Measurements from ENCODE around the gene LRRK2. TPM values are rescaled to one million over a fixed set of nuclear protein-coding genes. Genes with fewer than 3 reads are reported as not detected.

LRRK2 gene
- total and polyA plus RNA-seq, 2 of the 8 experiments (the other 6 are each of a cell fraction or from before 2014, with no cell fraction given), result 0.06 to 0.13 TPM

- Histone ChIP-seq H3K79me2 (ENCODE audit: control insufficient read depth in 1 of 2, insufficient read depth in 2 of 2, low read length in 2 of 2) (no peaks in the 10 kb centered on the region), H2AK5ac (ENCODE audit: low read depth, low read length) (no peak overlapping the region), H4K91ac (replicated peaks; ENCODE audit: insufficient read length, low read length) (no peak overlapping the region), H2BK15ac (ENCODE audit: low read length) (no peak overlapping the region), H3K9me3 (ENCODE audit: insufficient read depth in 2 of 2, low read depth in 1 of 2, low read length in 1 of 2) (peaks cover 2 to 10% of the 10 kb centered on the region in 2 experiments; a peak in 2 of 4 replicates), H3K9ac (replicated peaks in 1 of 4; ENCODE audit: extremely low read depth in 1 of 4, low read depth in 3 of 4, low read length in 3 of 4) (no peak overlapping the region), H2BK5ac (ENCODE audit: low read depth, low read length) (no peak overlapping the region), H3K36me3 (ENCODE audit: control insufficient read depth in 2 of 4, insufficient read depth in 4 of 4, low read length in 3 of 4) (no peaks in the 10 kb centered on the region), H3K4me3 (ENCODE audit: extremely low read depth in 1 of 4, insufficient read depth in 2 of 4, low read depth in 3 of 4, low read length in 4 of 4) (no peak overlapping the region), H3K23ac (ENCODE audit: insufficient read length) (no peak overlapping the region), H2BK120ac (replicated peaks; ENCODE audit: low read depth, low read length) (no peak overlapping the region), H3K27me3 (replicated peaks in 1 of 4; ENCODE audit: control insufficient read depth in 3 of 4, extremely low read depth in 1 of 4, insufficient read depth in 3 of 4, low read length in 3 of 4) (no peaks in the 10 kb centered on the region), H3K79me1 (ENCODE audit: low read depth, low read length) (no peaks in the 10 kb centered on the region), H4K20me1 (replicated peaks in 1 of 2; ENCODE audit: control insufficient read depth in 1 of 2, insufficient read depth in 2 of 2, low read length in 2 of 2) (no peaks in the 10 kb centered on the region), H3K56ac (replicated peaks; ENCODE audit: insufficient read length, low read depth, low read length) (no peak overlapping the region), H2BK20ac (ENCODE audit: low read length) (no peak overlapping the region), H4K5ac (ENCODE audit: insufficient read length, low read depth, low read length) (no peak overlapping the region), H3K4ac (replicated peaks; ENCODE audit: insufficient read length, low read depth, low read length) (no peak overlapping the region), H3K4me1 (replicated peaks in 1 of 4; ENCODE audit: control insufficient read depth in 3 of 4, insufficient read depth in 4 of 4, low read length in 3 of 4) (peaks cover 0 to 2% (median 0%) of the 10 kb centered on the region in 4 experiments; a peak in 2 of 7 replicates), H4K8ac (ENCODE audit: extremely low read depth, insufficient read depth, low read length) (no peak overlapping the region), H2AFZ (ENCODE audit: low read length) (peak overlapping the region; percentile 19; the same call in 1 of the 2 replicates), H3K18ac (ENCODE audit: extremely low read depth, low read length) (no peak overlapping the region), H2BK12ac (ENCODE audit: low read depth, low read length) (no peak overlapping the region), H3K4me2 (ENCODE audit: insufficient read depth in 1 of 2, low read depth in 2 of 2, low read length in 2 of 2) (no peak overlapping the region), H3K14ac (ENCODE audit: insufficient read length) (no peak overlapping the region), H3K23me2 (ENCODE audit: low read depth, low read length) (no peaks in the 10 kb centered on the region), H3K27ac (ENCODE audit: low read depth, low read length) (no peak overlapping the region)
- 100% methylated on average over 1 of the region's 1 CpG; no CpG with 5 or more reads in 1 of the 2 experiments for WGBS, 2 experiments (ENCODE audit: extremely low coverage in 1 of 2, insufficient coverage in 1 of 2, insufficient read length in 1 of 2, insufficient replicate concordance in 2 of 2, low coverage in 1 of 2, low lambda C conversion rate in 2 of 2, missing lambda C conversion rate in 1 of 2)
- DNase-seq (ENCODE audit: low read depth in 1 of 2, low spot score in 2 of 2) (no peak), FAIRE-seq (no peak)
- ChIA-PET POLR2A (ENCODE audit: partially characterized antibody) (no interaction called here), CTCF (ENCODE audit: partially characterized antibody) (interaction anchor here (0.9 to 1.6 kb wide), 4 partner anchors 17 to 197 kb away, joined by 3 to 7 read pairs (median 4); no protein-coding TSS in a partner anchor)
- TF ChIP-seq, protein P1, sequence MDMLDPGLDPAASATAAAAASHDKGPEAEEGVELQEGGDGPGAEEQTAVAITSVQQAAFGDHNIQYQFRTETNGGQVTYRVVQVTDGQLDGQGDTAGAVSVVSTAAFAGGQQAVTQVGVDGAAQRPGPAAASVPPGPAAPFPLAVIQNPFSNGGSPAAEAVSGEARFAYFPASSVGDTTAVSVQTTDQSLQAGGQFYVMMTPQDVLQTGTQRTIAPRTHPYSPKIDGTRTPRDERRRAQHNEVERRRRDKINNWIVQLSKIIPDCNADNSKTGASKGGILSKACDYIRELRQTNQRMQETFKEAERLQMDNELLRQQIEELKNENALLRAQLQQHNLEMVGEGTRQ (IDR thresholded peaks at IDR 0.05; ENCODE audit: low read length), result no peak
- no peak for TF ChIP-seq EGR1 (IDR thresholded peaks at IDR 0.05; ENCODE audit: borderline replicate concordance, low read depth, low read length)
- no peak for TF ChIP-seq CEBPB (IDR thresholded peaks at IDR 0.05; ENCODE audit: low read depth, low read length)
- no peak for TF ChIP-seq EZH2 (IDR thresholded peaks at IDR 0.05; ENCODE audit: low read depth, low read length, severe bottlenecking)
- TF ChIP-seq GTF2F1 (IDR thresholded peaks at IDR 0.05; ENCODE audit: borderline replicate concordance, low read depth, low read length), result no peak
- no peak for TF ChIP-seq KDM5A (IDR thresholded peaks at IDR 0.05; ENCODE audit: low read length)
- TF ChIP-seq FOSL1 (IDR thresholded peaks at IDR 0.05; ENCODE audit: insufficient read depth, low read depth, low read length), result no peak
- no peak for TF ChIP-seq MAX (IDR thresholded peaks at IDR 0.05)
- no peak for TF ChIP-seq TAF1 (IDR thresholded peaks at IDR 0.05; ENCODE audit: low read depth, low read length)
- no peak for TF ChIP-seq CREB1 (IDR thresholded peaks at IDR 0.05)
- TF ChIP-seq ZNF274 (IDR thresholded peaks at IDR 0.05; ENCODE audit: borderline replicate concordance, extremely low read depth, low read length), result no peak
- no peak for TF ChIP-seq TEAD4 (IDR thresholded peaks at IDR 0.05; ENCODE audit: low read depth, low read length)
- TF ChIP-seq PHF8 (conservative IDR thresholded peaks at IDR 0.05; ENCODE audit: low read depth, low read length), result no peak
- no peak for TF ChIP-seq HDAC6 (IDR thresholded peaks at IDR 0.05; ENCODE audit: low read depth, low read length)
Observed at GRCh38 chr12:40351976-40352375, 127.2 kb downstream of the LRRK2 start.
